WTC11 (cell line): Measurements from ENCODE around the gene SSBP2.

Experiments
- FOXP1 ChIP-seq: sonication (generic); formaldehyde crosslinking; IDR thresholded peaks from 2 replicates; pipeline ENCODE4 v1.8.0; 2022; ENCODE audit warnings: missing genetic modification reagents, mild to moderate bottlenecking, moderate library complexity, borderline replicate concordance
- NFE2L1 ChIP-seq: sonication (generic); formaldehyde crosslinking; IDR thresholded peaks from 2 replicates; pipeline ENCODE4 v1.8.1; 2023; ENCODE audit warnings: missing genetic modification reagents
- SMAD3 ChIP-seq: sonication (generic); formaldehyde crosslinking; IDR thresholded peaks from 2 replicates; pipeline ENCODE4 v1.8.0; 2022; ENCODE audit warnings: missing genetic modification reagents, mild to moderate bottlenecking, borderline replicate concordance
- SP1 ChIP-seq: sonication (generic); formaldehyde crosslinking; conservative IDR thresholded peaks from 2 replicates; pipeline ENCODE4 v1.8.1; 2022; ENCODE audit warnings: missing genetic modification reagents
- TF ChIP-seq, protein P1 (sequence below): sonication (generic); formaldehyde crosslinking; conservative IDR thresholded peaks from 2 replicates; pipeline ENCODE4 v1.8.1; 2023; ENCODE audit warnings: mild to moderate bottlenecking, low read depth, missing genetic modification reagents, moderate library complexity
- TF ChIP-seq, protein P2 (sequence below): fragments of 200-600 bp; IDR thresholded peaks from 2 replicates; pipeline ENCODE4 v1.8.0; 2022; ENCODE audit warnings: antibody characterized with exemption
- TF ChIP-seq, protein P3 (sequence below): sonication (generic); formaldehyde crosslinking; IDR thresholded peaks from 2 replicates; pipeline ENCODE4 v1.8.1; 2023; ENCODE audit warnings: mild to moderate bottlenecking, missing genetic modification reagents, moderate library complexity
- TF ChIP-seq, protein P4 (sequence below): sonication (generic); formaldehyde crosslinking; IDR thresholded peaks from 2 replicates; pipeline ENCODE4 v1.8.0; 2023; ENCODE audit warnings: missing genetic modification reagents, mild to moderate bottlenecking, borderline replicate concordance

DNA sequence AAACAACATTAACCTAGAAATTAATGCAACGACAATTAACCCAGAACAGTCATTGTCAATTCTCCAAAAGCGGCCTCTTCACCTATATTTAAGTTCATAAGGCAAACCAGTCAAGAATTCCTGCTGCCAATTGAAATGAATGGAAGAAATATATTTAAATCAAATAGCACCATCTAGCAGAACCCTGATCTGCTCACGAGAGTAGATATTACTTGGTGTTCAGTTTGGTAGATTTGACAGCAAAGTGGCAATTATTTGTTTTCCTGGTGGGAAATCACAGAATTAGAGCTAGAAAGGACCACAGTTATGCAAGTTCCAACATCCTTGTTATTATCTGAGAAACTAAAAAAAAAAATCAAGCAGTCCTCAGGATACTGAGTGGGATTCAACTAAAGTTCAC is 2.3 kb downstream of the SSBP2 start:
- TF ChIP-seq NFE2L1 (no peak), SMAD3 (no peak), SP1 (CRISPR knock-in tag) (no peak), FOXP1 (no peak)
- TF ChIP-seq, protein P1, sequence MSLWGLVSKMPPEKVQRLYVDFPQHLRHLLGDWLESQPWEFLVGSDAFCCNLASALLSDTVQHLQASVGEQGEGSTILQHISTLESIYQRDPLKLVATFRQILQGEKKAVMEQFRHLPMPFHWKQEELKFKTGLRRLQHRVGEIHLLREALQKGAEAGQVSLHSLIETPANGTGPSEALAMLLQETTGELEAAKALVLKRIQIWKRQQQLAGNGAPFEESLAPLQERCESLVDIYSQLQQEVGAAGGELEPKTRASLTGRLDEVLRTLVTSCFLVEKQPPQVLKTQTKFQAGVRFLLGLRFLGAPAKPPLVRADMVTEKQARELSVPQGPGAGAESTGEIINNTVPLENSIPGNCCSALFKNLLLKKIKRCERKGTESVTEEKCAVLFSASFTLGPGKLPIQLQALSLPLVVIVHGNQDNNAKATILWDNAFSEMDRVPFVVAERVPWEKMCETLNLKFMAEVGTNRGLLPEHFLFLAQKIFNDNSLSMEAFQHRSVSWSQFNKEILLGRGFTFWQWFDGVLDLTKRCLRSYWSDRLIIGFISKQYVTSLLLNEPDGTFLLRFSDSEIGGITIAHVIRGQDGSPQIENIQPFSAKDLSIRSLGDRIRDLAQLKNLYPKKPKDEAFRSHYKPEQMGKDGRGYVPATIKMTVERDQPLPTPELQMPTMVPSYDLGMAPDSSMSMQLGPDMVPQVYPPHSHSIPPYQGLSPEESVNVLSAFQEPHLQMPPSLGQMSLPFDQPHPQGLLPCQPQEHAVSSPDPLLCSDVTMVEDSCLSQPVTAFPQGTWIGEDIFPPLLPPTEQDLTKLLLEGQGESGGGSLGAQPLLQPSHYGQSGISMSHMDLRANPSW (CRISPR knock-in tag): no peak
- TF ChIP-seq, protein P2, sequence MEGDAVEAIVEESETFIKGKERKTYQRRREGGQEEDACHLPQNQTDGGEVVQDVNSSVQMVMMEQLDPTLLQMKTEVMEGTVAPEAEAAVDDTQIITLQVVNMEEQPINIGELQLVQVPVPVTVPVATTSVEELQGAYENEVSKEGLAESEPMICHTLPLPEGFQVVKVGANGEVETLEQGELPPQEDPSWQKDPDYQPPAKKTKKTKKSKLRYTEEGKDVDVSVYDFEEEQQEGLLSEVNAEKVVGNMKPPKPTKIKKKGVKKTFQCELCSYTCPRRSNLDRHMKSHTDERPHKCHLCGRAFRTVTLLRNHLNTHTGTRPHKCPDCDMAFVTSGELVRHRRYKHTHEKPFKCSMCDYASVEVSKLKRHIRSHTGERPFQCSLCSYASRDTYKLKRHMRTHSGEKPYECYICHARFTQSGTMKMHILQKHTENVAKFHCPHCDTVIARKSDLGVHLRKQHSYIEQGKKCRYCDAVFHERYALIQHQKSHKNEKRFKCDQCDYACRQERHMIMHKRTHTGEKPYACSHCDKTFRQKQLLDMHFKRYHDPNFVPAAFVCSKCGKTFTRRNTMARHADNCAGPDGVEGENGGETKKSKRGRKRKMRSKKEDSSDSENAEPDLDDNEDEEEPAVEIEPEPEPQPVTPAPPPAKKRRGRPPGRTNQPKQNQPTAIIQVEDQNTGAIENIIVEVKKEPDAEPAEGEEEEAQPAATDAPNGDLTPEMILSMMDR: no peak
- TF ChIP-seq, protein P3, sequence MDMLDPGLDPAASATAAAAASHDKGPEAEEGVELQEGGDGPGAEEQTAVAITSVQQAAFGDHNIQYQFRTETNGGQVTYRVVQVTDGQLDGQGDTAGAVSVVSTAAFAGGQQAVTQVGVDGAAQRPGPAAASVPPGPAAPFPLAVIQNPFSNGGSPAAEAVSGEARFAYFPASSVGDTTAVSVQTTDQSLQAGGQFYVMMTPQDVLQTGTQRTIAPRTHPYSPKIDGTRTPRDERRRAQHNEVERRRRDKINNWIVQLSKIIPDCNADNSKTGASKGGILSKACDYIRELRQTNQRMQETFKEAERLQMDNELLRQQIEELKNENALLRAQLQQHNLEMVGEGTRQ (CRISPR knock-in tag): no peak
- TF ChIP-seq, protein P4, sequence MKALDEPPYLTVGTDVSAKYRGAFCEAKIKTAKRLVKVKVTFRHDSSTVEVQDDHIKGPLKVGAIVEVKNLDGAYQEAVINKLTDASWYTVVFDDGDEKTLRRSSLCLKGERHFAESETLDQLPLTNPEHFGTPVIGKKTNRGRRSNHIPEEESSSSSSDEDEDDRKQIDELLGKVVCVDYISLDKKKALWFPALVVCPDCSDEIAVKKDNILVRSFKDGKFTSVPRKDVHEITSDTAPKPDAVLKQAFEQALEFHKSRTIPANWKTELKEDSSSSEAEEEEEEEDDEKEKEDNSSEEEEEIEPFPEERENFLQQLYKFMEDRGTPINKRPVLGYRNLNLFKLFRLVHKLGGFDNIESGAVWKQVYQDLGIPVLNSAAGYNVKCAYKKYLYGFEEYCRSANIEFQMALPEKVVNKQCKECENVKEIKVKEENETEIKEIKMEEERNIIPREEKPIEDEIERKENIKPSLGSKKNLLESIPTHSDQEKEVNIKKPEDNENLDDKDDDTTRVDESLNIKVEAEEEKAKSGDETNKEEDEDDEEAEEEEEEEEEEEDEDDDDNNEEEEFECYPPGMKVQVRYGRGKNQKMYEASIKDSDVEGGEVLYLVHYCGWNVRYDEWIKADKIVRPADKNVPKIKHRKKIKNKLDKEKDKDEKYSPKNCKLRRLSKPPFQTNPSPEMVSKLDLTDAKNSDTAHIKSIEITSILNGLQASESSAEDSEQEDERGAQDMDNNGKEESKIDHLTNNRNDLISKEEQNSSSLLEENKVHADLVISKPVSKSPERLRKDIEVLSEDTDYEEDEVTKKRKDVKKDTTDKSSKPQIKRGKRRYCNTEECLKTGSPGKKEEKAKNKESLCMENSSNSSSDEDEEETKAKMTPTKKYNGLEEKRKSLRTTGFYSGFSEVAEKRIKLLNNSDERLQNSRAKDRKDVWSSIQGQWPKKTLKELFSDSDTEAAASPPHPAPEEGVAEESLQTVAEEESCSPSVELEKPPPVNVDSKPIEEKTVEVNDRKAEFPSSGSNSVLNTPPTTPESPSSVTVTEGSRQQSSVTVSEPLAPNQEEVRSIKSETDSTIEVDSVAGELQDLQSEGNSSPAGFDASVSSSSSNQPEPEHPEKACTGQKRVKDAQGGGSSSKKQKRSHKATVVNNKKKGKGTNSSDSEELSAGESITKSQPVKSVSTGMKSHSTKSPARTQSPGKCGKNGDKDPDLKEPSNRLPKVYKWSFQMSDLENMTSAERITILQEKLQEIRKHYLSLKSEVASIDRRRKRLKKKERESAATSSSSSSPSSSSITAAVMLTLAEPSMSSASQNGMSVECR (CRISPR knock-in tag): no peak
